Measurements from ENCODE around the gene ABCE1. TPM values are rescaled to one million over a fixed set of nuclear protein-coding genes. Genes with fewer than 3 reads are reported as not detected.

Gene ABCE1
- total RNA-seq: 166 and 190 TPM in 2 replicates

GRCh38 chr4:145097821-145098674 lies at the start of gene ABCE1, which contains the start of gene ANAPC10:
Gene ABCE1, plus strand, starts transcription at chr4:145098311. Its CDS starts 6,102 bp downstream, at chr4:145104413.
Gene ANAPC10, minus strand, starts transcription at chr4:145098196. Its CDS starts 2,097 bp downstream, at chr4:145096099.

Small RNAs within 50 kb of the gene (small RNA-seq; reads per million reads assigned to genes)
- gene RF00019: not detected

Other genes with a start within 250 kb of the ABCE1 start
- gene ANAPC10, start 115 bp upstream of the ABCE1 start, total RNA-seq: 25.8 and 27.2 TPM in 2 replicates
- 26.1 and 35.4 TPM in 2 replicates for gene OTUD4, start 82.3 kb downstream of the ABCE1 start, total RNA-seq